ENCODE results near the gene CBX7.

DNA sequence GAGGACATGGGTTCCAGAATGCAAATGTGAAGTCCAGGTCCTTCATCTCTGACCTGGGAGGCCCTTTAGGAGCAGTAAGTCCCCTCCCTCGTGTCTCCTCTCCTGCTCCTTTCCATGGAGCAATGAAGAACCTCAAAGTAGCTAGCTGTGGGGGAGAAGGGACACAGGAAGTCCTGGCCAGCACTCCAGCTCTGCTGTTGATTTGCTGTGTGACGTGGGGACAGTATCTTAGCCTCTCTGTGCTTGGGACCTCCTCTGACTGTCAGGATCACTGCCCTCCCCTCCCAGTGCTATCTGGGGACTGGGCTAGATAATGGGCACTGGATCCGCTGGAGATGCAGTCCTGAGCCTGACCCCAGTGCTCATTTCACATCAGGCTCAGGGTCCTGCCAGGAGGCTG lies 56.5 kb downstream of the CBX7 start:
- TF ChIP-seq CTBP1 (IDR thresholded peaks at IDR 0.05; ENCODE audit: borderline replicate concordance): no peak
- TF ChIP-seq PTBP1 (IDR thresholded peaks at IDR 0.05; ENCODE audit: low read depth, low read length): no peak
- TF ChIP-seq, protein P1, sequence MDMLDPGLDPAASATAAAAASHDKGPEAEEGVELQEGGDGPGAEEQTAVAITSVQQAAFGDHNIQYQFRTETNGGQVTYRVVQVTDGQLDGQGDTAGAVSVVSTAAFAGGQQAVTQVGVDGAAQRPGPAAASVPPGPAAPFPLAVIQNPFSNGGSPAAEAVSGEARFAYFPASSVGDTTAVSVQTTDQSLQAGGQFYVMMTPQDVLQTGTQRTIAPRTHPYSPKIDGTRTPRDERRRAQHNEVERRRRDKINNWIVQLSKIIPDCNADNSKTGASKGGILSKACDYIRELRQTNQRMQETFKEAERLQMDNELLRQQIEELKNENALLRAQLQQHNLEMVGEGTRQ (CRISPR knock-in tag; IDR thresholded peaks at IDR 0.05): no peak
- TF ChIP-seq ATF1 (CRISPR knock-in tag; IDR thresholded peaks at IDR 0.05): no peak
- no peak for TF ChIP-seq ATF1 (tag; IDR thresholded peaks at IDR 0.05)
- TF ChIP-seq, protein P2, sequence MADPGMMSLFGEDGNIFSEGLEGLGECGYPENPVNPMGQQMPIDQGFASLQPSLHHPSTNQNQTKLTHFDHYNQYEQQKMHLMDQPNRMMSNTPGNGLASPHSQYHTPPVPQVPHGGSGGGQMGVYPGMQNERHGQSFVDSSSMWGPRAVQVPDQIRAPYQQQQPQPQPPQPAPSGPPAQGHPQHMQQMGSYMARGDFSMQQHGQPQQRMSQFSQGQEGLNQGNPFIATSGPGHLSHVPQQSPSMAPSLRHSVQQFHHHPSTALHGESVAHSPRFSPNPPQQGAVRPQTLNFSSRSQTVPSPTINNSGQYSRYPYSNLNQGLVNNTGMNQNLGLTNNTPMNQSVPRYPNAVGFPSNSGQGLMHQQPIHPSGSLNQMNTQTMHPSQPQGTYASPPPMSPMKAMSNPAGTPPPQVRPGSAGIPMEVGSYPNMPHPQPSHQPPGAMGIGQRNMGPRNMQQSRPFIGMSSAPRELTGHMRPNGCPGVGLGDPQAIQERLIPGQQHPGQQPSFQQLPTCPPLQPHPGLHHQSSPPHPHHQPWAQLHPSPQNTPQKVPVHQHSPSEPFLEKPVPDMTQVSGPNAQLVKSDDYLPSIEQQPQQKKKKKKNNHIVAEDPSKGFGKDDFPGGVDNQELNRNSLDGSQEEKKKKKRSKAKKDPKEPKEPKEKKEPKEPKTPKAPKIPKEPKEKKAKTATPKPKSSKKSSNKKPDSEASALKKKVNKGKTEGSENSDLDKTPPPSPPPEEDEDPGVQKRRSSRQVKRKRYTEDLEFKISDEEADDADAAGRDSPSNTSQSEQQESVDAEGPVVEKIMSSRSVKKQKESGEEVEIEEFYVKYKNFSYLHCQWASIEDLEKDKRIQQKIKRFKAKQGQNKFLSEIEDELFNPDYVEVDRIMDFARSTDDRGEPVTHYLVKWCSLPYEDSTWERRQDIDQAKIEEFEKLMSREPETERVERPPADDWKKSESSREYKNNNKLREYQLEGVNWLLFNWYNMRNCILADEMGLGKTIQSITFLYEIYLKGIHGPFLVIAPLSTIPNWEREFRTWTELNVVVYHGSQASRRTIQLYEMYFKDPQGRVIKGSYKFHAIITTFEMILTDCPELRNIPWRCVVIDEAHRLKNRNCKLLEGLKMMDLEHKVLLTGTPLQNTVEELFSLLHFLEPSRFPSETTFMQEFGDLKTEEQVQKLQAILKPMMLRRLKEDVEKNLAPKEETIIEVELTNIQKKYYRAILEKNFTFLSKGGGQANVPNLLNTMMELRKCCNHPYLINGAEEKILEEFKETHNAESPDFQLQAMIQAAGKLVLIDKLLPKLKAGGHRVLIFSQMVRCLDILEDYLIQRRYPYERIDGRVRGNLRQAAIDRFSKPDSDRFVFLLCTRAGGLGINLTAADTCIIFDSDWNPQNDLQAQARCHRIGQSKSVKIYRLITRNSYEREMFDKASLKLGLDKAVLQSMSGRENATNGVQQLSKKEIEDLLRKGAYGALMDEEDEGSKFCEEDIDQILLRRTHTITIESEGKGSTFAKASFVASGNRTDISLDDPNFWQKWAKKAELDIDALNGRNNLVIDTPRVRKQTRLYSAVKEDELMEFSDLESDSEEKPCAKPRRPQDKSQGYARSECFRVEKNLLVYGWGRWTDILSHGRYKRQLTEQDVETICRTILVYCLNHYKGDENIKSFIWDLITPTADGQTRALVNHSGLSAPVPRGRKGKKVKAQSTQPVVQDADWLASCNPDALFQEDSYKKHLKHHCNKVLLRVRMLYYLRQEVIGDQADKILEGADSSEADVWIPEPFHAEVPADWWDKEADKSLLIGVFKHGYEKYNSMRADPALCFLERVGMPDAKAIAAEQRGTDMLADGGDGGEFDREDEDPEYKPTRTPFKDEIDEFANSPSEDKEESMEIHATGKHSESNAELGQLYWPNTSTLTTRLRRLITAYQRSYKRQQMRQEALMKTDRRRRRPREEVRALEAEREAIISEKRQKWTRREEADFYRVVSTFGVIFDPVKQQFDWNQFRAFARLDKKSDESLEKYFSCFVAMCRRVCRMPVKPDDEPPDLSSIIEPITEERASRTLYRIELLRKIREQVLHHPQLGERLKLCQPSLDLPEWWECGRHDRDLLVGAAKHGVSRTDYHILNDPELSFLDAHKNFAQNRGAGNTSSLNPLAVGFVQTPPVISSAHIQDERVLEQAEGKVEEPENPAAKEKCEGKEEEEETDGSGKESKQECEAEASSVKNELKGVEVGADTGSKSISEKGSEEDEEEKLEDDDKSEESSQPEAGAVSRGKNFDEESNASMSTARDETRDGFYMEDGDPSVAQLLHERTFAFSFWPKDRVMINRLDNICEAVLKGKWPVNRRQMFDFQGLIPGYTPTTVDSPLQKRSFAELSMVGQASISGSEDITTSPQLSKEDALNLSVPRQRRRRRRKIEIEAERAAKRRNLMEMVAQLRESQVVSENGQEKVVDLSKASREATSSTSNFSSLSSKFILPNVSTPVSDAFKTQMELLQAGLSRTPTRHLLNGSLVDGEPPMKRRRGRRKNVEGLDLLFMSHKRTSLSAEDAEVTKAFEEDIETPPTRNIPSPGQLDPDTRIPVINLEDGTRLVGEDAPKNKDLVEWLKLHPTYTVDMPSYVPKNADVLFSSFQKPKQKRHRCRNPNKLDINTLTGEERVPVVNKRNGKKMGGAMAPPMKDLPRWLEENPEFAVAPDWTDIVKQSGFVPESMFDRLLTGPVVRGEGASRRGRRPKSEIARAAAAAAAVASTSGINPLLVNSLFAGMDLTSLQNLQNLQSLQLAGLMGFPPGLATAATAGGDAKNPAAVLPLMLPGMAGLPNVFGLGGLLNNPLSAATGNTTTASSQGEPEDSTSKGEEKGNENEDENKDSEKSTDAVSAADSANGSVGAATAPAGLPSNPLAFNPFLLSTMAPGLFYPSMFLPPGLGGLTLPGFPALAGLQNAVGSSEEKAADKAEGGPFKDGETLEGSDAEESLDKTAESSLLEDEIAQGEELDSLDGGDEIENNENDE (IDR thresholded peaks at IDR 0.05; ENCODE audit: low read depth, low read length): no peak
- no peak for TF ChIP-seq BRD4 (IDR thresholded peaks at IDR 0.05)
- TF ChIP-seq, protein P3, sequence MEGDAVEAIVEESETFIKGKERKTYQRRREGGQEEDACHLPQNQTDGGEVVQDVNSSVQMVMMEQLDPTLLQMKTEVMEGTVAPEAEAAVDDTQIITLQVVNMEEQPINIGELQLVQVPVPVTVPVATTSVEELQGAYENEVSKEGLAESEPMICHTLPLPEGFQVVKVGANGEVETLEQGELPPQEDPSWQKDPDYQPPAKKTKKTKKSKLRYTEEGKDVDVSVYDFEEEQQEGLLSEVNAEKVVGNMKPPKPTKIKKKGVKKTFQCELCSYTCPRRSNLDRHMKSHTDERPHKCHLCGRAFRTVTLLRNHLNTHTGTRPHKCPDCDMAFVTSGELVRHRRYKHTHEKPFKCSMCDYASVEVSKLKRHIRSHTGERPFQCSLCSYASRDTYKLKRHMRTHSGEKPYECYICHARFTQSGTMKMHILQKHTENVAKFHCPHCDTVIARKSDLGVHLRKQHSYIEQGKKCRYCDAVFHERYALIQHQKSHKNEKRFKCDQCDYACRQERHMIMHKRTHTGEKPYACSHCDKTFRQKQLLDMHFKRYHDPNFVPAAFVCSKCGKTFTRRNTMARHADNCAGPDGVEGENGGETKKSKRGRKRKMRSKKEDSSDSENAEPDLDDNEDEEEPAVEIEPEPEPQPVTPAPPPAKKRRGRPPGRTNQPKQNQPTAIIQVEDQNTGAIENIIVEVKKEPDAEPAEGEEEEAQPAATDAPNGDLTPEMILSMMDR (IDR thresholded peaks at IDR 0.05 in 2 of 3, conservative IDR thresholded peaks at IDR 0.05 in 1 of 3; ENCODE audit: insufficient read depth in 2 of 3, low read depth in 1 of 3, low read length in 3 of 3): no peak
- no peak for TF ChIP-seq POLR2A (conservative IDR thresholded peaks at IDR 0.05)

Measured in K562 (cell line).